ENCODE results near the gene ROBO2.

Gene ROBO2

GRCh38 chr3:77197408-77197807, 157.5 kb downstream of the ROBO2 start:
- POLR2A ChIA-PET, result no interaction called here
- no peak for TF ChIP-seq CTCF (IDR thresholded peaks at IDR 0.05; ENCODE audit: control extremely low read depth, extremely low read depth, low read depth, missing control alignments)
- CTCF ChIA-PET, result interaction anchor here (0.8 kb wide), 1 partner anchor 21 kb away, joined by 3 read pairs; no protein-coding TSS in a partner anchor
- no peak for DNase-seq (ENCODE audit: extremely low spot score)

- no peak for DNase-seq (ENCODE audit: extremely low spot score)
- ChIA-PET CTCF (interaction anchor here (0.7 kb wide), 1 partner anchor 1103 kb away, joined by 3 read pairs; no protein-coding TSS in a partner anchor), POLR2A (no interaction called here)
- TF ChIP-seq CTCF (IDR thresholded peaks at IDR 0.05; ENCODE audit: control extremely low read depth, extremely low read depth, low read depth, missing control alignments), result no peak
Measured at GRCh38 chr3:77203851-77204250, 164.0 kb downstream of the ROBO2 start.

- CTCF ChIA-PET, result no interaction called here
- no peak for DNase-seq (ENCODE audit: extremely low spot score)
- no peak for TF ChIP-seq CTCF (IDR thresholded peaks at IDR 0.05; ENCODE audit: control extremely low read depth, extremely low read depth, low read depth, missing control alignments)
- POLR2A ChIA-PET, result no interaction called here
Measured at GRCh38 chr3:77204788-77205187, 164.9 kb downstream of the ROBO2 start.

- POLR2A ChIA-PET, result no interaction called here
- TF ChIP-seq CTCF (IDR thresholded peaks at IDR 0.05; ENCODE audit: control extremely low read depth, extremely low read depth, low read depth, missing control alignments), result no peak
- CTCF ChIA-PET, result interaction anchor here (1.3 kb wide), 2 partner anchors 8 to 9 kb away, joined by 3 to 5 read pairs; no protein-coding TSS in a partner anchor
- DNase-seq (ENCODE audit: extremely low spot score), result no peak
Measured at GRCh38 chr3:77207753-77208152, 167.9 kb downstream of the ROBO2 start.

GRCh38 chr3:77222701-77223100, 182.8 kb downstream of the ROBO2 start:
- no peak for DNase-seq (ENCODE audit: extremely low spot score)
- CTCF ChIA-PET, result interaction anchor here (0.8 kb wide), 1 partner anchor 184 kb away, joined by 3 read pairs; no protein-coding TSS in a partner anchor
- TF ChIP-seq CTCF (IDR thresholded peaks at IDR 0.05; ENCODE audit: control extremely low read depth, extremely low read depth, low read depth, missing control alignments), result no peak
- POLR2A ChIA-PET, result no interaction called here

- ChIA-PET CTCF (no interaction called here), POLR2A (no interaction called here)
- TF ChIP-seq CTCF (IDR thresholded peaks at IDR 0.05; ENCODE audit: control extremely low read depth, extremely low read depth, low read depth, missing control alignments), result no peak
- DNase-seq (ENCODE audit: extremely low spot score), result no peak
Measured at GRCh38 chr3:77227567-77227966, 187.7 kb downstream of the ROBO2 start.

GRCh38 chr3:77232557-77232956, 192.7 kb downstream of the ROBO2 start:
- no peak for DNase-seq (ENCODE audit: extremely low spot score)
- POLR2A ChIA-PET, result no interaction called here
- CTCF ChIA-PET, result no interaction called here
- no peak for TF ChIP-seq CTCF (IDR thresholded peaks at IDR 0.05; ENCODE audit: control extremely low read depth, extremely low read depth, low read depth, missing control alignments)

Data from GM10248 (cell line).